Measurements from ENCODE around the gene TOP1.
"Not testable (repeated sequence)": the region's sequence is repeated elsewhere in the genome, so short reads cannot be mapped to it uniquely, and the experiment has no call there.

TOP1 gene

DNA sequence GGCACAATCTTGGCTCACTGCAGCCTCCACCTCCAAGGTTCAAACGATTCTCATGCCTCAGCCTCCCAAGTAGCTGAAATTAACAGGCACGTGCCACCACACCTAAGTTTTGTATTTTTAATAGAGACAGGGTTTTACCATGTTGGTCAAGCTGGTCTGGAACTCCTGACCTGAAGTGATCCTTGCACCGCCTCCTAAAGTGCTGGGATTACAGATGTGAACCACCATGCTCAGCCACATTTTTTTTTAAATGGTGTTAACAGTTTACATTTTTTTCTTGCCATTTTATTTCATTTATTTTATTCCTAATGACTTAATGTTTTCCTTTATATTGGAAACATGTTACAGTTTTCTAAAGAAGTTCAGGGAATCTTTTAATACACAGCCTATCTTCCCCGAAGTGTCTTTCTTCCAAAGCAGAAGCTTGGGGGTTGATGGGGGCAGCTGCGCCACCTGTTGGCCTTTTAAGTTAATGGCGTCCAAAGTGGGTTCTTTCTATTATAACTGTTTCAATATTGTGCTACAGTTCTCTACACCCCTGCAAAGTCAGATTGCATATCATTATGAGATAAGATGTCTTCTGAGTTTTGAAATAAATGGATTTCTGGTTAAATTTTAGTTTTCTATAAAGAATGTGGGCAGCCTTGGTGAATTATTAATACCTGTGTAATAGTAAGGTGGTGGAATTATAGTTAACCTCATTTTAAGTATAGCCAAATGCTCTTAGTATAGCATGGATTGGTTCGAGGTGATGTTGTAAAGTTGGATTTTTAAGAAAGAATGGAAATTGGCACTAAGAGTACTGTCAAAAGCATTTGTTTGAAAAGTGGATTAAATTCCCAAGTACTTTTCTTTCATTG lies 66.7 kb downstream of the TOP1 start:
- DNase-seq, result peak; percentile 53

DNA sequence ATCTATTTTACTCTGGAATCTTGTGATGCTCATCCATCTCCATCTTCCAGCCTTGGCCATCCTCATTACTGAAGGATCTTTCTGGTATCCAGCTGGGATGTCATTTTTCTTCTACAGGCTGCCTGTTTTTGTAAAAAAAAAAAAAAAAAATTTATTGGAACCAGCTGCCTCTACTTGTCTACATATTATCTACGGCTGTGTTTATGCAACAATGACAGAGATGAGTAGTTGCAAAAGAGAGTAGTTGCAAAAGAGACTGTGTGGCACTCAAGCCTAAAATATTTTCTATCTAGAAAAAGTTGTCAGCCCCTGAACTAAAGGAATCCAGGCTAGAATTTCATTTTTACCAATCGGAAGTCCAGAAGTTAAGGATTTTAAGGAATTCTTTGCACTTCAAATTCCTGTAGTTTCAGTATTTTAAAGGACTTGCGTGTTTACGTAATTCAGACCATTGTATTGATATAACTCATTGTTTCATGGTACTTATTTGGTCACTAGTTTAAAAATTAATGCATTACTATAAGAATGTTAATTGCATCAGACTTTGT lies 70.2 kb downstream of the TOP1 start:
- DNase-seq, result no peak

DNA sequence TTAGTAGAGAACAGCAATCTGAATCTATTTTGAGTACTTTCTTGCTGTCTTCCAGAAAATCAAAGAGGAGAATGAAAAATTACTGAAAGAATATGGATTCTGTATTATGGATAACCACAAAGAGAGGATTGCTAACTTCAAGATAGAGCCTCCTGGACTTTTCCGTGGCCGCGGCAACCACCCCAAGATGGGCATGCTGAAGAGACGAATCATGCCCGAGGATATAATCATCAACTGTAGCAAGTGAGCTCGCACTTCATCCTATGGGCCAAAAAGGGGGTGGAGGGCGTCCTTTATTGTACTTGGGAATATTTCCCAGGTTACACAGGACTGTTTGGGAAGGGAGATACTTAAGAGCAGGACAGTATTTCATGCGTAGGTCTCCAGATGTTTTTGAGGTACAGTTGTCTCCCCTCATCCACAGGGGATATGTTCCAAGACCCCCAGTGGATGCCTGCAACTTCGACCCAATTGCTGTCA lies 71.4 kb downstream of the TOP1 start:
- no peak for DNase-seq

DNA sequence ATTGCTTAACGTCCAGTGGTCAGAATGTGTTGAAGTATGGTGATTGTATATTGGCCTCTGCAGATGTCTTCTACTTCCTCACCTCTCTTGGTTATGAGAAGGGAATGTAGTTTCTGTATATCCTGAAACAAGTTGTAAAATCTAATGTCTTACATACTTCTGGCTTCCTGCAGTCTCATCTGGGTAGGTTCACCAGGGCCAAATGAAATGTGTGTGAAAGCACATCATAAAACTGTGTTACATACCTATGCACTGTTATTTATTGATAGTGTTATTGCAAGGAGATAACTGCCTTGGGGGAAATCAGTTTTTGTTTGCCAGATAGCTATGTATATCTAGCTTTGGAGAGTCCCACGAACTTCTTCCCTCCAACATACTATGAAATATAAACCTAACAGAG lies 73.0 kb downstream of the TOP1 start:
- DNase-seq, result no peak

DNA sequence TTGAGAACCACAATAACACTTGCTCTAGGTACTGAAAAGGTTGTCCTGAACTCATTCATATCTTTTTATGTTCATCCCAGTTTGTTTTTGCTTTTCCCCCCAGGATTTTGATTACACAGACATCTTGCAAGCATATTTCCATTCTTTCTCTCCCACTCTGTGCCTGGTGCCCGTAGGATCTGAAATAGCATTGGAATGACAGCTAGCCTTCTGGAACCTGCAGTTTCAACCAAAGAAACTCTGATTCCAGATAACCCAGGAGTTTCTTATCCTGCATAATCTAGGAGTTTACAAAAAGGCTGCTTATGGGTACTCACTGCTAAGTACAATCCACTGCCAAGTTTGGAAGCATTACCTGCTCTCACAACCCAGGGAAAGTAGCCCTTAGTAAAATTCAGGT lies 79.9 kb downstream of the TOP1 start:
- DNase-seq, result no peak

DNA sequence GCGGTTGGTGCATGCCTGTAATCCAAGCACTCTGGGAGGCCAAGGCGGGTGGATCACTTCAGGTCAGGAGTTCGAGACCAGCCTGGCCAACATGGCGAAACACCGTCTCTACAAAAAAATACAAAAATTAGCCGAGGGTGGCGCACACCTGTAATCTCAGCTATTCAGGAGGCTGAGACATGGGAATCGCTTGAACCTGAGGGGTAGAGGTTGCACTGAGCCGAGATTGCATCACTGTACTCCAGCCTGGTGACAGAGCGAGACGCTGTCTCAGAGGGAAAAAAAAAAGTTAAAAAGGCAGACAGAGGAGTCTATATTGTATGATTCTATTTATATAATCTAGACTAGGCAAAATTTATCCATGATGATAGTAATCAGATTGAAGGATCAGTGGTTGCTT lies 81.4 kb downstream of the TOP1 start:
- DNase-seq, result no peak

DNA sequence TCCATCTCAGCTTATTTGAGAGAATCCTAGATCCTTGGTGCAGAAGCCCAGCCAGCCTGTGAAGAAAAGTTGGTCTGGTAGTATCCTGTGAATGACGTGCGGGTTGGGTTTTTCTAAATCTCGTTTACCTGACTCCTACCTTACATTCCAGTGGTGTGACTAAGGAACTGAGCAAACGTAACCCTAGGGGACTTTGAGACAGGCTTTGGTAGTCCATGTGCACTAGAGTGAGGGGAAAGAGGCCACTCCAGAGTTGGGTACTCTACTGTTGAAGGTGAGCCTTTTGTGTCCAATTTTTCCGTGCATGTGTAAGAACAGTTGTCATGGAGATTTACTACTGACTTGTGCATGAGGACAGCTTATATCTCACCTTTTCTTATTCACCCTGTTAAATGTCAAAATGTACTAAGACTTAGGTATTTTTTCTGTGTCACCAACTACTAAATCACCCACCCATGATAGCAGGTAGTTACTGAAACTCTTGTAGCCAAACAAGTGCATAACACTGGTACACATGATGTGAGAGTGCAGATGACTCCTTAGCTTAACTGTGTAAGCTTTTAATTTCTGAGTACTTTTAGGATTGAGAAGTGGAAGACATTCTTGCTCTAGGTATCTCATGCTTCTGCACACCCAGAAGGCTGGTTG lies 82.4 kb downstream of the TOP1 start:
- DNase-seq, result no peak

DNA sequence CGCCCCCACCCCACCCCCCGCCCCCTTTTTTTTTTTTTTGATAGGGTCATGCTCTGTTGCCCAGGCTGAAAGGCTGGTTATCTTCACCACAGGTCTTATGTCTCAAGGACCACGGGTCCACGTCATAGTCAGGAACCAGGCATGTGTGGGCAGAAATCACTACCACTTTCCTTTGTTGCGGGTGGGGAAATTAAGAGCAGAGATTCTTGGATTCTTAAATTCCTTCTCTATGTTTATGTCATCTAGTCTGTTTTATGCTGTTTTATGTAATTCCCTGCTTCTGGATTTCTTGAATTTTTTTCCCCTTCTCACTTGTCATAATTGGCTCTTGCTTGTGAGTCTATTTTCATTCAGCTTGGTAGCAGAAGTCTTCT lies 82.9 kb downstream of the TOP1 start:
- no peak for DNase-seq

DNA sequence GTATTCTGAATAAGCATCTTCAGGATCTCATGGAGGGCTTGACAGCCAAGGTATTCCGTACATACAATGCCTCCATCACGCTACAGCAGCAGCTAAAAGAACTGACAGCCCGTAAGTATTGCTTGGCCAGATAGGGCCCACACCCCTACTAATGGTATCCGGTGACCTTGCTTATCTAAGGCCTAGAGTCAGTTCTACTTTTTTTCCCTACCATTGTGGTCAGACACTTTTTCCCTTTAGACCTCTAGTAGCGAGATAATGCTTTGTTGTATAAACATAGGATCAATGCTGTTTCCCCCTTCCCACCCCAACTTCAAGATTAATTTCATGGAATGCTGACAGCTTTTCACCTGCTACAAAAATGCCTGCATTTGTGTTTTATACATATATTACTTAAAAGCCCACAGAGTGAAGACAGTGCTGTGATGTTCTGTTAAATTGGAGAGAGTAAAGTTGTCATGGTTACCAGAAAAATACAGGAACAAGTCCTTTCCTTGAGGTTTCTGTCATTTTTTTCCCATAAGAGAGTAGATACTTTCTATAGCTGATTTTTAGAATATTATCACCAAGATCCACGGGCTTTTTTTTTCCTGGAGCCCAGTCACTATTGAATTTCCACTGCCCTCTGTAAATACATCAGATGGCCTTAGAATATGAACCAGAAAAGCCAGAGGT lies 87.8 kb downstream of the TOP1 start:
- DNase-seq, result no peak

DNA sequence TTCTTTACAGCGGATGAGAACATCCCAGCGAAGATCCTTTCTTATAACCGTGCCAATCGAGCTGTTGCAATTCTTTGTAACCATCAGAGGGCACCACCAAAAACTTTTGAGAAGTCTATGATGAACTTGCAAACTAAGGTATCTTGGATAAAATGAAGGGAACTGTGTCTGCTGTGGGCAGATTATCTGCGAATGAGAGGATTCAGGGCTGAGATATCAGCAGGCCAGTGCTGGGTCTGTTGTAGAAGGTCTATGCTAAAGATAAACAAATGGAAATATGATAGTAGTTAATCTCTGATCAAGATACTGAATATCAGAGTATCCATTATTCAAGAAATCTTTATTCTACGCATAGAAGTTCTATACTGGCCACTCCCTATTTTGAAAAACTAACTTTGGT lies 89.5 kb downstream of the TOP1 start:
- DNase-seq, result not testable (repeated sequence)

DNA sequence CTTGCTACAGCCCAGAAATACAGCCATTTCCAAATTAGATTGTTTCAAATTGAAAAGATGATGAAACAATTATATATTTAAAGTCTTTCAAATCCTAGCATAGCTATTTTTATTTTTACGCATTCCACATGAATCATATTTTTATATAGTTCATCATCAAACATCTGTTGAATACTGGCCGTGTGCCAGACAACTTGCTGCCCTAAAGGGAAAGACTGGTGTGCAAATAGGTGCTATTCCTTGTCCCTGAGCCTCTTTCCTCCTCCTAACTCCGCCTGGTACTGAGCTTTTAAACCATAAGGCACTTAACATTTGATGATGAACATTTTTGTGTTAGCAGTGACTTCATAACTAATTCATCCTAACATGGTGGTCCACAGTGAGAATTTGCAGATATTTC lies 90.0 kb downstream of the TOP1 start:
- no peak for DNase-seq

DNA sequence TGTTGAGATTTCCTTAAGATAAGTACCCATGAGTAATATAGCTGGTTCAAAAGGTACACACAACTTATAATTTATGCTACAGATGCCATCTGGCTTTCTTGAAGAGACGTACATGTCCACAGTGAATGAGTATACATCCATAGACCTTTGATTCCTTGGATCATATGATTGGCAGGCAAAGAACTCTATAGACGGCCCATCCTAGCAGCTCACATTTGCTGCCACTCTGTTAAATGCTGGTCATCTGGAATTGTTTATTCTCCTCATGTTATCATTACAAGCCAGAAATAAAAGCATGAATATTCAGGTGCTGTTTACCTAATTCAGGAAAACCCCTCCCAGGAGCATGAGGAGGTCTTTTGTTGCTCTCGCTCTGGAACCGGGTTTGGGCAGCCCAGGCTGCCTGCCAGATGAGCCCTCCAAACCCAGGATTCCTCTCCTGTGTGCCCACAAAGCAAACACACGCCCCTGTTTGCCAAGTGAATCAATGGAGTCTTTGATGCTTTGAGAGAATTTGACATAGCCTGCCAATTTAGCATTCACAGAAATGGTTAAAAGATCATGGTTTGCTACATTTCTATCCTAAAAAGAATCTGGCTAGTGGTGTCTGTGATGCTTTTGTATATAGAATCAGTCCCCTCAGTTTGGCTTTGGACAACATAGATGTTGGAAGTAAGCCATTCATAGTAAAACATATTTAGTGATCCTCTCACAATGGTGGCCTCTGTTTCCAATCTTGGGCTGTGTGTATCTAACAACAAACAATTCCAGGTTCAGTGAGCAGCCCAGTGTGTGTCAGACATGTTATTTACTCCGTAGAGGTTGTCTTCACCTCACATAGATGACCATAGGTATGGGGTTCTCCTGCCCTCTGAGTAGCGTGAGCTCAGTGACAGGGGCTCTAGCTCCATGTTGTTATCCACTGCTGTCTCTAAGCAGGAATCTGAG lies 91.3 kb downstream of the TOP1 start:
- no peak for DNase-seq

DNA sequence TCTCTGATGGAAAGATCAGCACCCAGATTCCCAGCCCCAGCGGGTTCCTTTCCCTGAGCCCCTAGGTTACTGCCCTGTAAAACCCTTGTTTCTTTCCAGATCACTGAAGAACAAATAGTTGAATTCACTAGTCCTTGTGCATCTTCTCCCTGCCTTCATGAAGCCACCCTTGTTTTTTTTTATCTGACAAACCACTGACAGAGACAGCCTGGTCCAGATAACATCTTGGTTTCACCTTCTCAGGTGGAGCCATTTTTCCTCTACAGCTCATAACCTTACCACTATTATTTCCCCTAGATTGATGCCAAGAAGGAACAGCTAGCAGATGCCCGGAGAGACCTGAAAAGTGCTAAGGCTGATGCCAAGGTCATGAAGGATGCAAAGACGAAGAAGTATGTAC lies 92.8 kb downstream of the TOP1 start:
- no peak for DNase-seq

DNA sequence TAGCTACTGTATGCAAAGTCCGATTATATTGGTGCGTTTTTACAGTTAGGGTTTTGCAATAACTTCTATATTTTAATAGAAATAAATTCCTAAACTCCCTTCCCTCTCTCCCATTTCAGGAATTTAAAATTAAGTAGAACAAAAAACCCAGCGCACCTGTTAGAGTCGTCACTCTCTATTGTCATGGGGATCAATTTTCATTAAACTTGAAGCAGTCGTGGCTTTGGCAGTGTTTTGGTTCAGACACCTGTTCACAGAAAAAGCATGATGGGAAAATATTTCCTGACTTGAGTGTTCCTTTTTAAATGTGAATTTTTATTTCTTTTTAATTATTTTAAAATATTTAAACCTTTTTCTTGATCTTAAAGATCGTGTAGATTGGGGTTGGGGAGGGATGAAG lies 95.0 kb downstream of the TOP1 start:
- DNase-seq, result no peak

DNA sequence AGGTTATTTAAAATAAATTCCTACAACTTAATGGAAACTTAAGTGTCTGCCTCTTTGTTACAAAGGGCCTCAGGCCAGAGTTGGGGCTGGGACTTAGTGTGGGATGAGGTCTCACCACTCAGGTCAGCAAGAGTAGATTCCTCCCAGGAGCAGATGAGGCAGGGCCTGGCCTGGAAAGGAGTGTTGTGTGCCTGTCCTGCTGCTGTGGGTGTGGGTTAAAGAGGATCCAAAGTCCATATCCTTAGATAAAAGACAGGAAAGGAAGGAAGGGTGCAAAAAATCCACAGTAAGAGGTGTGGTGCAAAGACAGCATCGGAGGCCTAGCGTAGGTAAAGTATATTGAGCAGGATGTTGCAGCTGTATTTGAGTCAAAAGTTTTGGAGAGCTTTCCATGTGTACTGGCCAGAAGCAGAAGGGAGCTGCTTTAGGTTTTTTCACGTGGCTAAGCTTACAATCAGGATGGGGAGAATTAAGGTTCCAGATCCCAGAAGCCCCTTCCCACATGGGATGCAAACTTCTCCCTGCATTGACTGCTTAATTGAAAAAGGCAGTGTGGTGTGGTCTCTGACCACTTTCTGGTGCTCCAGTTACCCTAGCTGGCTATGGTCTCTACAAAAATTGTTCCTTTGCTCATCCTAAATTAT lies 96.0 kb downstream of the TOP1 start:
- DNase-seq, result no peak

DNA sequence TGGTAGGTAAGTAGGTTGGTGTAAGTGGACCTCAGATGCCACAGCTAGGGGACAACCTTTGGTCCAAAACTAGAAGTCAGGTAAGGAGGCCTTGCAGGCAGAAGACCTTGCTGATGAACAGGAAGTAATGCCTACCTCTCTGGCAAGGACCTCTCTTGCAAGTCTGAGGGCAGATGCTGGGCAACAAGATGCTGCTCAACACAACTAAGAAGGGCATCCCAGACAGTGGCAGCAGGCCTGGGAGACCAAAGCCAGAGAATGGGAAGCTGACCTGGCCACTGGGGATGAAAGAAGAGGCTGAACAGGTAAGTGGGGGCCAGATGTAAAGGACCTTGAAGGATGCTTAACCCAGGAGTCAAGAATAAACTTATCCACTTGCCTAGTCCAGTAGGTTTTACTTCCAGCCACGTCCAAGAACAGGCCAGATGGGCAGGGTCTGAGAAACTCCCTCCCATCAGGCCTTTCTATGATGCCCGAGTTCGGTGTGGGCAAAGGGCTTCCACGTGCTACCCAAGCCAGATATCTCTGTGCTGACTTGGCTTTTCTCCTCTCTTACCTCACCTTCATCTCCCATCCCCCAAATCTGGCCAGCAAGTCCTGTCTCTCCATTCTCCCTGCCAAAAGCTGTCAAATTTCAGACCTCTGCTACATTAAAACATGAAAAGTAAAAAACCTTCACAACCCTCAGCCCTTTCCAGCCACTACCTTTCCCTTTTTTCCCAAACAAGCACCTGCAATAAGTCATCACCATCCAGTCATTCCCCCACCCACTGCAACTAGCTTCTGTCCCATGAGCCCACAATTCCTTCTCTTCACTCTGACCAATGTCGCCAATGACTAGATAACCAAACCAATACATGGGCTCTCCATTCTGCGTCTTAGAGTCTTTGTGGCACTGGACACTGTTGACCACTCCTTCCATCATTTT lies 97.2 kb downstream of the TOP1 start:
- DNase-seq, result no peak

DNA sequence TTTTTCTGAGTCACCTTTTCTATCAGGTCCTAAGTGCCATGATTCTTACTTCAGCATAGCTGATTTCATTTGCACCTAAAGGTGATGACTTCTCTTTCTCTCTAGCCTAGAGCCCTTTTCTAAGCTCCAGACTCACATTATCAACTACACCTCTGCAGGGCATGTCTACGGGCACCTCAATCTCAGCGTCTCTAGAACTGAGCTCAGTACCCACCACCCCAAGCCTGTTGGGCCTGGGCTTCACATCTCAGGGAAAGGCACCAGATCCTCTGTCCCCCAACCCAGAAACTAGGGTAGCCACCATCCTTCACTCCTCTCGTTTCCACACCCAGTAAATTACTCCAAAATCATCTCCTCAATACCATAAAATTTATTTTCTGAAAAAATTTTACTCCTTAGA lies 98.1 kb downstream of the TOP1 start:
- no peak for DNase-seq

DNA sequence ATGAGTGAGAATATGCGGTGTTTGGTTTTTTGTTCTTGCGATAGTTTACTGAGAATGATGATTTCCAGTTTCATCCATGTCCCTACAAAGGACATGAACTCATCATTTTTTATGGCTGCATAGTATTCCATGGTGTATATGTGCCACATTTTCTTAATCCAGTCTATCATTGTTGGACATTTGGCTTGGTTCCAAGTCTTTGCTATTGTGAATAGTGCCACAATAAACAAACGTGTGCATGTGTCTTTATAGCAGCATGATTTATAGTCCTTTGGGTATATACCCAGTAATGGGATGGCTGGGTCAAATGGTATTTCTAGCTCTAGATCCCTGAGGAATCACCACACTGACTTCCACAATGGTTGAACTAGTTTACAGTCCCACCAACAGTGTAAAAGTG lies 99.7 kb downstream of the TOP1 start:
- DNase-seq, result not testable (repeated sequence)

DNA sequence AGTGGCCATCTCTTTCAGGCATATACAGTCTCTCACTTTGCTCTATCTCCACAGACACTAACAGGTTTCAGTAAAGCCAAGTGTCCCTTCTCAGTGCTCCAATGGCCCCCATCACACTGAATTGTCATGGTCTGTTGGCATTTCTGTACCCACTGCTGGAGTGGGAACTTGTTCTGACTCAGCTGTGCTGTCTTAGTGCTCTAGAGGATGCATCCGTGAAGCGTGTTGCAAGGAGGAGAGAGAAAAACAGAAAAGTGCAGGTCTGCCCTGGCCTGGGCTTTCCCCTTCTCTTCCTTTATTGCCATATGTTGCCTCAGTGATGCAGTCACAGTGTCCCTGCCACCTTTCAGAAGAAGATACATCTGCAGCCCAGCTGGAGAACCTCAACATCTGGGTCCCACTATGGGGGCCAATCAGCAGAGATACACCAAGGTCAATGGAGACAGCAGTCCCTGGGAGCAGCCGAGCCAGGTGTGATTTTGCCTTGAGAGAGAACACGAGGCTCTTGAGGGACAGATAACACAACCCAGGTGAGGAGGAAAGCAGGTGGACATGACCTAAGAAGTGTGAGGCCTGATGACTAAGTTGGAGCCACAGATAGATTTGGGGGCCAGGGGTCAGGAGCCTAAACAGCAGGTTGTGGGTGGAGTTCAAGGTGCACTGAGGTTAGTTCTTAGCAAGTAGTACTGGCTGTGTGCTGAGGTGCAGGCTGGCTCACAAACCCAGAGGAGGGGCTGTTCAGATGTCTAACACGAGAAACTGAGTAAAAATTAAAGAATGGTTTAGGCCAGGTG lies 103.2 kb downstream of the TOP1 start:
- no peak for DNase-seq

DNA sequence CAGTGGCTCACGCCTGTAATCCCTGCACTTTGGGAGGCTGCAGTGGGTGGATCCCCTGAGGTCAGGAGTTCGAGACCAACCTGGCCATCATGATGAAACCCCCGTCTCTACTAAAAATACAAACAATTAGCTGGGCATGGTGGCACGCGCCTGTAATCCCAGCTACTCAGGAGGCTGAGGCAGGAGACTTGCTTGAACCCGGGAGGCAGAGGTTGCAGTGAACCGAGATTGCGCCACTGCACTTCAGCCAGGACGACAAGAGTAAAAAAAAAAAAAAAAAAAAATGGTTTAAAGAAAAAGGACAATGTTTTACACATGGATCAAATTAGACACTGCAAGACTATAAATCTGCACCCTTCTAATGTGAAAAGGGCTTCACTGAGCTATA lies 103.8 kb downstream of the TOP1 start:
- not testable (repeated sequence) for DNase-seq

Data from stimulated activated CD4-positive, alpha-beta T cell treated with anti-CD3 and anti-CD28 coated beads, Interleukin-1b, Interleukin-23, amount 100 ng/mL, for 48 hours (primary cell).